Stimulated activated CD4-positive, alpha-beta T cell treated with anti-CD3 and anti-CD28 coated beads, Interleukin-1b, Interleukin-23, amount 100 ng/mL, for 4 hours (primary cell): Measurements from ENCODE around the gene IRF2.
A peak's percentile ranks its signal among the peaks of the same experiment; 100 is the strongest.

Experiments used
- DNase-seq, 2 donors: peaks; one replicate each; pipeline ENCODE4 v3.0.0-alpha.2; 2020; ENCODE audit warnings: low read depth in 2 of 2

IRF2 gene

GRCh38 chr4:184473499-184474262, 669 bp downstream of the IRF2 start:
- DNase-seq, result peak; percentile 32 to 36

- peak in 1 of 2 donors; percentile 44 for DNase-seq
Observed at GRCh38 chr4:184472614-184473498, 1.5 kb downstream of the IRF2 start.

- DNase-seq, result no peak
Observed at GRCh38 chr4:184471881-184472613, 2.3 kb downstream of the IRF2 start.

- no peak for DNase-seq
Observed at GRCh38 chr4:184470785-184471110, 3.6 kb downstream of the IRF2 start.

GRCh38 chr4:184466634-184467033, 7.7 kb downstream of the IRF2 start:
- DNase-seq, result no peak

- no peak for DNase-seq
Observed at GRCh38 chr4:184464759-184465454, 9.4 kb downstream of the IRF2 start.

- no peak for DNase-seq
Observed at GRCh38 chr4:184463856-184464255, 10.5 kb downstream of the IRF2 start.

GRCh38 chr4:184463158-184463557, 11.2 kb downstream of the IRF2 start:
- DNase-seq, result no peak

- DNase-seq, result no peak
Observed at GRCh38 chr4:184462724-184463123, 11.6 kb downstream of the IRF2 start.

- DNase-seq, result no peak
Observed at GRCh38 chr4:184461711-184462441, 12.5 kb downstream of the IRF2 start.

GRCh38 chr4:184460499-184461285, 13.7 kb downstream of the IRF2 start:
- no peak for DNase-seq

GRCh38 chr4:184459413-184459812, 14.9 kb downstream of the IRF2 start:
- DNase-seq, result no peak

- DNase-seq, result no peak
Observed at GRCh38 chr4:184457535-184458249, 16.7 kb downstream of the IRF2 start.

- DNase-seq, result no peak
Observed at GRCh38 chr4:184456337-184456736, 18.0 kb downstream of the IRF2 start.

- no peak for DNase-seq
Observed at GRCh38 chr4:184455299-184455698, 19.1 kb downstream of the IRF2 start.

- peak in 1 of 2 donors; percentile 25 for DNase-seq
Observed at GRCh38 chr4:184453365-184454160, 20.8 kb downstream of the IRF2 start.

GRCh38 chr4:184452740-184453139, 21.6 kb downstream of the IRF2 start:
- DNase-seq, result no peak

GRCh38 chr4:184451726-184452125, 22.6 kb downstream of the IRF2 start:
- no peak for DNase-seq
